Measurements from ENCODE around the gene ACYP1. TPM values are rescaled to one million over a fixed set of nuclear protein-coding genes. Genes with fewer than 3 reads are reported as not detected.

ACYP1 gene
- total RNA-seq, 1 experiment from 2014 or later, result 50.2 TPM

DNA sequence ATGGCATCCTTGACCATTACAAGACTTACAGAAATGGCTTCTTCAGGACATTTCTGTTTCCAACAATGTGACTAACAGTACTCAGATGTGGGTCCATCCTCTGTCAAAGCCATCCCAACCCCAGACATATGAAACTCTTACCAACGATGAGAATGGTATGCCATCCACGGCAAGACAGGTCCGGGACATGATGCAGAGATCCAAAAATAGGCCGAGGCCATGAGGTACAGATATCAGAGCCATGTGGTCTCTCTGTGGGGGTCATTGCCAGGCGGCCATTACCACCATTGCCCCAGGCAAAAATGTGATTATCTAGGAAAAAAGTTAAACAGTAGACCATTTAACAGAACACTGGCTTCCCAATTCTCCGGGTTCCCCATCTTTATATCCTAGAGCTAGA, 33.1 kb upstream of the ACYP1 start:
- DNase-seq (ENCODE audit: low spot score), result no peak
- intact Hi-C loops (cut with micrococcal nuclease; ENCODE audit: unreplicated experiment), result loop anchor here (10.0 kb wide), 1 partner anchor 492 kb away; no protein-coding TSS in a partner anchor
- Histone ChIP-seq H3K9me3 (ENCODE audit: low read depth, low read length, poor library complexity, severe bottlenecking) (no peaks in the 10 kb centered on the region), H3K4me1 (ENCODE audit: insufficient read depth, low read length, poor library complexity, severe bottlenecking) (no peaks in the 10 kb centered on the region), H3K27me3 (replicated peaks; ENCODE audit: insufficient read depth, low read depth, low read length, poor library complexity) (no peaks in the 10 kb centered on the region), H3K4me3 (ENCODE audit: low read depth, low read length, poor library complexity, severe bottlenecking) (no peak overlapping the region), H3K27ac (ENCODE audit: low read depth, low read length, poor library complexity, severe bottlenecking) (no peak overlapping the region), H3K36me3 (ENCODE audit: insufficient read depth, low read length, poor library complexity, severe bottlenecking) (peaks cover 56% of the 10 kb centered on the region)
- CTCF ChIA-PET, result no interaction called here
- BruUV-seq (replicated peaks), result no TSS peak
- POLR2A ChIA-PET (ENCODE audit: low non-redundant PET), result no interaction called here
- TF ChIP-seq EZH2 (IDR thresholded peaks at IDR 0.05; ENCODE audit: borderline replicate concordance, low read depth, low read length, poor library complexity, severe bottlenecking), result no peak
- no peak for TF ChIP-seq CTCF (conservative IDR thresholded peaks at IDR 0.05; ENCODE audit: low read depth, low read length)

GRCh38 chr14:75095690-75096089, 31.9 kb upstream of the ACYP1 start:
- TF ChIP-seq CTCF (conservative IDR thresholded peaks at IDR 0.05; ENCODE audit: low read depth, low read length) (no peak), EZH2 (IDR thresholded peaks at IDR 0.05; ENCODE audit: borderline replicate concordance, low read depth, low read length, poor library complexity, severe bottlenecking) (no peak)

GRCh38 chr14:75094896-75095295, 31.1 kb upstream of the ACYP1 start:
- no peaks in the 10 kb centered on the region for H3K4me1 ChIP-seq (ENCODE audit: insufficient read depth, low read length, poor library complexity, severe bottlenecking)
- no peak for DNase-seq (ENCODE audit: low spot score)
- no peak overlapping the region for H3K4me3 ChIP-seq (ENCODE audit: low read depth, low read length, poor library complexity, severe bottlenecking)
- no peaks in the 10 kb centered on the region for H3K9me3 ChIP-seq (ENCODE audit: low read depth, low read length, poor library complexity, severe bottlenecking)
- TF ChIP-seq CTCF (conservative IDR thresholded peaks at IDR 0.05; ENCODE audit: low read depth, low read length), result no peak
- no peak for TF ChIP-seq EZH2 (IDR thresholded peaks at IDR 0.05; ENCODE audit: borderline replicate concordance, low read depth, low read length, poor library complexity, severe bottlenecking)
- intact Hi-C loops (cut with micrococcal nuclease; ENCODE audit: unreplicated experiment), result loop anchor here (10.0 kb wide), 1 partner anchor 490 kb away; no protein-coding TSS in a partner anchor
- no peak overlapping the region for H3K27ac ChIP-seq (ENCODE audit: low read depth, low read length, poor library complexity, severe bottlenecking)
- H3K27me3 ChIP-seq (replicated peaks; ENCODE audit: insufficient read depth, low read depth, low read length, poor library complexity), result no peaks in the 10 kb centered on the region
- POLR2A ChIA-PET (ENCODE audit: low non-redundant PET), result no interaction called here
- CTCF ChIA-PET, result no interaction called here
- peaks cover 45% of the 10 kb centered on the region for H3K36me3 ChIP-seq (ENCODE audit: insufficient read depth, low read length, poor library complexity, severe bottlenecking)
- no TSS peak for BruUV-seq (replicated peaks)

More at GRCh38 chr14:75095690-75096089, 31.9 kb upstream of the ACYP1 start:
- H3K27me3 ChIP-seq (replicated peaks; ENCODE audit: insufficient read depth, low read depth, low read length, poor library complexity), result no peaks in the 10 kb centered on the region
- H3K9me3 ChIP-seq (ENCODE audit: low read depth, low read length, poor library complexity, severe bottlenecking), result no peaks in the 10 kb centered on the region
- no peak for DNase-seq (ENCODE audit: low spot score)
- peaks cover 48% of the 10 kb centered on the region for H3K36me3 ChIP-seq (ENCODE audit: insufficient read depth, low read length, poor library complexity, severe bottlenecking)
- intact Hi-C loops (cut with micrococcal nuclease; ENCODE audit: unreplicated experiment), result loop anchor here (10.0 kb wide), 1 partner anchor 491 kb away; no protein-coding TSS in a partner anchor
- no peak overlapping the region for H3K27ac ChIP-seq (ENCODE audit: low read depth, low read length, poor library complexity, severe bottlenecking)
- no peaks in the 10 kb centered on the region for H3K4me1 ChIP-seq (ENCODE audit: insufficient read depth, low read length, poor library complexity, severe bottlenecking)
- CTCF ChIA-PET, result no interaction called here
- POLR2A ChIA-PET (ENCODE audit: low non-redundant PET), result interaction anchor here (0.7 kb wide), 1 partner anchor 66 kb away, joined by 21 read pairs; no protein-coding TSS in a partner anchor
- H3K4me3 ChIP-seq (ENCODE audit: low read depth, low read length, poor library complexity, severe bottlenecking), result no peak overlapping the region
- BruUV-seq (replicated peaks), result no TSS peak

All from A673 (cell line).